HG02870 (cell line): ENCODE data around the gene NRXN3.

Experiments
- ATAC-seq: cut with Tn5 transposase; IDR thresholded peaks from one replicate; pipeline ENCODE4 v1.9.1; 2021; ENCODE audit warnings: mild to moderate bottlenecking, moderate library complexity; ENCODE audit not compliant: unreplicated experiment

NRXN3 gene

GRCh38 chr14:79304279-79304678 lies 1134.1 kb downstream of the NRXN3 start:
- no peak for ATAC-seq

GRCh38 chr14:79306546-79306945 lies 1136.4 kb downstream of the NRXN3 start:
- ATAC-seq: no peak

- no peak for ATAC-seq
Measured at GRCh38 chr14:79318371-79318770, 1148.2 kb downstream of the NRXN3 start.

- ATAC-seq: no peak
Measured at GRCh38 chr14:79320561-79320960, 1150.4 kb downstream of the NRXN3 start.

GRCh38 chr14:79321070-79321469 lies 1150.9 kb downstream of the NRXN3 start:
- ATAC-seq: no peak

GRCh38 chr14:79325071-79325470 lies 1154.9 kb downstream of the NRXN3 start:
- ATAC-seq: no peak

- no peak for ATAC-seq
Measured at GRCh38 chr14:79325557-79325956, 1155.4 kb downstream of the NRXN3 start.

GRCh38 chr14:79328863-79329262 lies 1158.7 kb downstream of the NRXN3 start:
- ATAC-seq: no peak

- ATAC-seq: no peak
Measured at GRCh38 chr14:79331830-79332229, 1161.7 kb downstream of the NRXN3 start.

GRCh38 chr14:79332504-79333197 lies 1162.5 kb downstream of the NRXN3 start:
- ATAC-seq: no peak

- no peak for ATAC-seq
Measured at GRCh38 chr14:79333198-79333546, 1163.0 kb downstream of the NRXN3 start.

- no peak for ATAC-seq
Measured at GRCh38 chr14:79334272-79334671, 1164.1 kb downstream of the NRXN3 start.

- ATAC-seq: no peak
Measured at GRCh38 chr14:79337761-79338160, 1167.6 kb downstream of the NRXN3 start.

GRCh38 chr14:79342942-79343341 lies 1172.8 kb downstream of the NRXN3 start:
- ATAC-seq: no peak

GRCh38 chr14:79351011-79351410 lies 1180.8 kb downstream of the NRXN3 start:
- no peak for ATAC-seq

GRCh38 chr14:79352076-79352630 lies 1182.0 kb downstream of the NRXN3 start:
- no peak for ATAC-seq

GRCh38 chr14:79354336-79354735 lies 1184.2 kb downstream of the NRXN3 start:
- ATAC-seq: no peak

GRCh38 chr14:79356040-79356439 lies 1185.9 kb downstream of the NRXN3 start:
- no peak for ATAC-seq

- ATAC-seq: no peak
Measured at GRCh38 chr14:79357307-79357706, 1187.1 kb downstream of the NRXN3 start.

- no peak for ATAC-seq
Measured at GRCh38 chr14:79363291-79363690, 1193.1 kb downstream of the NRXN3 start.

GRCh38 chr14:79369359-79370332 lies 1199.5 kb downstream of the NRXN3 start:
- no peak for ATAC-seq

GRCh38 chr14:79370969-79371368 lies 1200.8 kb downstream of the NRXN3 start:
- no peak for ATAC-seq
